ENCODE results near the gene TNK1.
"Not testable (repeated sequence)": the region's sequence is repeated elsewhere in the genome, so short reads cannot be mapped to it uniquely, and the experiment has no call there.

TNK1 gene

DNA sequence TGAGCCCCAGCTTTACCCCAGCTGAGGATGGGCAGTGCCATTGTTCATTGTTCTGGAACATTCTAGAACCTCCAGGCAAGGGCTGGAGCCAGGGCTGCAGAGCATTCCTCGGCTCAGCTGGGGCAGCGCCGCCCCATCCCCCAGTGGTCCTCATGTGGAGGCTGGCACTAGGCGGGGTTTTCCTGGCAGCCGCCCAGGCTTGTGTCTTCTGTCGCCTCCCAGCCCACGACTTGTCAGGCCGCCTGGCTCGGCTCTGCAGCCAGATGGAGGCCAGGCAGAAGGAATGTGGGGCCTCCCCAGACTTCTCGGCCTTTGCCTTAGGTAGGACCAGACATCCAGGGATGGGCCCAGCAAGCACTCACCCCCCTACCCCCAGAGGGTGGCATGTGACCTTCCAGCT, 25.8 kb upstream of the TNK1 start, which contains the start of gene TMEM95:
TSS of gene TMEM95 (plus strand) at position 104 of the 400 bp plus-strand sequence. CDS start at position 153, 49 bp downstream.
- FAIRE-seq, result no peak
- no peak for DNase-seq (ENCODE audit: low spot score)

DNA sequence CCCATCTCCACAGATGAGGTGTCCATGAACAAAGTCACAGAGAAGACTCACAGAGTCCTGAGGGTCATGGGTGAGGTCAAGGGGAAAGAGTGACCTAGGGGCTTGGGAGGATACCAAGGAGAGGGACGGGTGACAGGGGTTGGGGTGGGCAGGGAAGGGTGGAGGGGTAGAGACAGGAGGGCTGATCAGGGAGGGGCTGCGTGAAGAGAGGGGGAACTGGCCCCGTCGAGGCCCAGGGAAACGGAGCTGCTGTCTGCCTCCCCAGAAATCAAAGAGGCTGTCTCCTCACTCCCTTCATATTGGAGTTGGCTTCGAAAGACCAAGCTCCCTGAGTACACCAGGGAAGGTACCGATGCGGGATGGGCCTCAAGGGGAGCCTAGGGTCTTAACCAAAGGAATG, 25.3 kb upstream of the TNK1 start:
- DNase-seq (ENCODE audit: low spot score) (no peak), FAIRE-seq (no peak)

DNA sequence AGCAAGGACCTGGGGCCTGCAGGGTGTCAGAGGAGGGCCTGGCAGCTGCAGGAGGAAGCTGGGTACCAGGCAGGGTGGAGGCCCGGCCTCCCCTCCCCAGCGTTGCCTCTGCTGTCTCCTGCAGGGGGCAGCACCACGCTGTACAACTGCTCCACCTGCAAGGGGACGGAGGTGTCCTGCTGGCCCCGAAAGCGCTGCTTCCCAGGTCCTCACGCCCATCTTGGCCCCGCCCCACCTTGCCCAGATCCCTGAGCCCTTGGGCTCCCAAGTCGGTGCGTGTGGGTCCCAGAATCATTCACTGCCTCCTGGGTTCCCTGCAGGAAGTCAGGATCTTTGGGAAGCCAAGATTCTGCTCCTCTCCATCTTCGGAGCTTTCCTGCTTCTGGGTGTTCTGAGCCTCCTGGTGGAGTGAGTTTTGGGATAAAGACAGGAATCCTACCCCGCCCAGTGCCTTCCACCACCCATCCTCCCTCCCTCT, 24.8 kb upstream of the TNK1 start:
- peak; percentile 81 for FAIRE-seq

DNA sequence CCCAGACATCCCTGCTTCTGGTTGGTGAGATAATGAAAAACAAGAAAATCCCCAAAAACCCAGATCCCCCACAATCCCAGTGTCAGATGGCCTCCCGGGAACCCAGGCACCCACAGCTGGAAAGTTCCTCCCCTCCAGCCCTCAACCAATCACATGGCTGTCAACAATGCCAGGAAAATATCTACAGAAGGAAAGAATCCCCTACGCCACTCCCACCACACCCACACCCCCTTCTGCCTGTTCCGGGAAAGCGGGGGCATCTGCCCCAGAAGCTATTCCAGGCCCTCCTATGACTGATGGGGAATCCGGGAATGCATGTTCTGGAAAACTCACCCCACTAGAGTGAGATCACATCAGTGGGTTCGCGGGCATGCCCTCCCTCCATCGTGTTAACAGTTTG, 24.1 kb upstream of the TNK1 start:
- no peak for DNase-seq (ENCODE audit: low spot score)
- no peak for FAIRE-seq

More for the DNA sequence above, 24.8 kb upstream of the TNK1 start:
- peak; percentile 67 for DNase-seq (ENCODE audit: low spot score)

DNA sequence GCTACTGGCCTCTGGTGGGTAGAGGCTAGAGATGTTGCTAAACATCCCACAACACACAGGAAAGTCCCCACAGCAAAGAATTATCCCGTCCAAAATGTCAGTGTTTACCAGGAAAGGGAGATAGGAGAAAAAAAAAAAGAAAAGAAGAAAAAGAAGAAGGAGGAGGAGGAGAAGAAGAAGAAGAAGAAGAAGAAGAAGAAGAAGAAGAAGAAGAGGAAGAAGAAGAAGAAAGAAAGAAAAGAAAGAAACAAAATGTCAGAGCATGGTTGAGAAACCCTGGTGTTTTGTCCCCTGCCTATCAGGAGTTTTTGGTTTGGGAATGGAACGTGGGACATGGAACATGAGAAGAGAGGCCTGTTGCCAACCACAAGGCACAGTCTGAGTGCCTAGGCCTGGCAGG, 23.5 kb upstream of the TNK1 start:
- FAIRE-seq (no peak), DNase-seq (ENCODE audit: low spot score) (no peak)

DNA sequence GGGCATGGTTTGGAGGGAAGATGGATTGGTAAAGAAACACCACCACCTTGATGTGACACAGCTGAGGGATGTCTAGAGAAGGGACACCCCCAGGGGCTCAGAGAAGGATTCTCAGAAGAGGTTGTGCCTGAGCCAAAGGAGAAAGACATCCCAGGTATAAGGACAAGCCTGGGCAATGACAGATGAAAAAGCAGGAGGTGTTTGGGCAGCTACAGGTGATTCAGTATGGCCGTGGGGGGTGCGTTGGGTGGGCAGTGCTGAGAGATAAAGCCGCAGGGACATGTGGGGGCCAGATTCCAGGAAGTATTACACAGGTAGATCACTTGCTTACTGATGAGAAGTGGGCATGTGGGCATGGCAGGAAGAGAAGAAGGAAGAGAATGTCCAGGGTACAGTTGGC, 19.0 kb upstream of the TNK1 start:
- FAIRE-seq (no peak), DNase-seq (ENCODE audit: low spot score) (no peak)

DNA sequence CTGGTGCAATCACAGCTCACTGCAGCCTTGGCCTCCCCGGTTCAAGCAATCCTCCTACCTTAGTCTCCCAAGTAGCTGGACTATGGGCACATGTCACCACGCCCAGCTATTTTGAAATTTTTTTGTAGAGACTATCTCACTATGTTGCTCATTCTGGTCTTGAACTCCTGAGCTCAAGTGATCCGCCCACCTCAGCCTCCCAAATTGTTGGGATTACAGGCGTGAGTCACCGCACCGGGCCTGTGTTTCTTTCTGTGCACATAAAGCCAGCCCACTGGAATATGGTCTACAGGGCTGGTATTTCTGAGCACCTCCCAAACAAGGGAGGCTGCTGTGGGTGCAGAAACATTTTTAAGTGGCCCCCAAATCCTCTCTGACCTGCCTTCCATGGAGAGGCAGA, 17.6 kb upstream of the TNK1 start:
- DNase-seq (ENCODE audit: low spot score), result no peak

DNA sequence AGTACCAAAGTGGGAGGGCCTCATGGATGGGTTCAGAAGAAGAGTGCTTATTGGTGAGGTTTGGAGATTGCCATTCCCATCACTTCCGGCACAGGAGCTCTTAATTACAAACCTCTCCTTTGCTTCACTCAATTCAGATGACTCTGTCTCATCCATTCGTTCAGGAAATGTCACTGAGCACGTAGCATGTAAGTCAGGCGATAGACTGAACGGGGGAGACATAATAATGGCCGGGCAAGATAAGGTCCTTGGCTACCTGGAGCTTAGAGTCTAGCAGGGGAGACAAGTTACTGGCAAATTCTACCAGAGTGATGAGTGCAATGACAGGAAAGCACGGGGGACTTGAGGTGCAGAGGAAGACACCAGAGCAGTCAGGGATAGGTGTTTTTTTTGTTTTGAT, 14.9 kb upstream of the TNK1 start:
- FAIRE-seq; DNase-seq (ENCODE audit: low spot score): not testable (repeated sequence)

More for the DNA sequence above, 17.6 kb upstream of the TNK1 start:
- FAIRE-seq, result no peak

DNA sequence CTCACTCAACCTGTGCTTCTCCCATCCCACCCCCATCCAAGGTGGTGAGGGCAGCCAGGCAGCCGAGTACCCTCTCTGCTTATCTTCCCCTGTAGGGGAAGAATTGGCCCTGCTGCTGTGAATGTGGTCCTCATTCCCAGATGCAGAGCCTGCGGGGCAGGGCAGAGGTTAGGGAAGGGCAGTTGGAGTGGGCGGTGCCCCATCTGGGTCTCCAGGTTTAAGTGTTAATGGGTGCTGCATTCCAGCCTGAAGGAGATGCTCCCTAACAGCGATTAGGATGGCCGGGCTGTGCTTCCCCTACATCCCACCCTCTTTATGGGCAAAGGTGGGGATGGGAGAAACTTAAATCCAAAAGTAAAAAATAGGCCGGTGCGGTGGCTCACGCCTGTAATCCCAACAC, 13.8 kb upstream of the TNK1 start:
- DNase-seq (ENCODE audit: low spot score) (no peak), FAIRE-seq (no peak)

DNA sequence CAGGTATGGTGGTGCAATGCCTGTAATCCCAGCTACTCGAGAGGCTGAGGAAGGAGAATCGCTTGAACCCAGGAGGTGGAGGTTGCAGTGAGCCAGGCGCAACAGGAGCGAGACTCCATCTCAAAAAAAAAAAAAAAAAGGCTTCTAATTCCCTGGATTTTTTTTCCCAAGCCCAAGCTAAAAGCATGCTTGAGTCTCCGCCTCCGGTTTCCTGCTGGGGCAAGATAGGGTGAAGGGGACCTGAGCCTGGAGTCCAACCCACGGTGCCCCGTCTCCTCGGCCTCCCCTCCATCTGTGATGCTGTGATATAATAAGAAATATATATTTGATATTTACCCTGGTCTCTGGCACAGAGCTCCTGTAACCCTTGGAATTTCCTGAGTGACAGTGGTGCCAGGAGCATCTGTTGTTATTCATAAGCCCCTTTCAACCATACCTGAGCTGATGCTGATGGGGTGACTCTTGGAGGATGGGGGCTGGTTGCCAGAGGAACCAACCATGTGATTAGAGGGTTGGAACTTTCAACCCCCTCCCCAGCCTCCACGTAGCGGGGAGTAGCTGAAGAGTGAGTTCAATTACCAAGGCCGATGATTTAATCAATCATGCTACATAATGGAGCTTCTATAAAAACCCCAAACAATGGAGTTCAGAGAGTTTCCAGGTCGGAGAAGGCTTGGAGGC, 12.8 kb upstream of the TNK1 start:
- no peak for FAIRE-seq
- DNase-seq (ENCODE audit: low spot score), result no peak

DNA sequence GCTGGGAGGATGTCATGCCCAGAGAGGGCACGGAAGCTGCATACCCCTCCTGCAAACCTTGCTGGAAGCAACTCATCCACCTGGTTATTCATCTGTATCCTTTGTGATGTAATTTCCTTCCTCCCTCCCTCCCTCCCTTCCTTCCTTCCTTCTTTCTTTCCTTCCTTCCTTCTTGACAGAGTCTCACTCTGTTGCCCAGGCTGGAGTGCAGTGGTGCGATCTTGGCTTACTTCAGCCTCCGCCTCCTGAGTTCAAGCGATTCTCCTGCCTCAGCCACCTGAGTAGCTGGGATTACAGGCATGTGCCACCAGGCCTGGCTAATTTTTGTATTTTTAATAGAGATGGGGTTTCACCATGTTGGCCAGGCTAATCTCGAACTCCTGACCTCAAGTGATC, 12.3 kb upstream of the TNK1 start:
- DNase-seq (ENCODE audit: low spot score); FAIRE-seq: not testable (repeated sequence)

DNA sequence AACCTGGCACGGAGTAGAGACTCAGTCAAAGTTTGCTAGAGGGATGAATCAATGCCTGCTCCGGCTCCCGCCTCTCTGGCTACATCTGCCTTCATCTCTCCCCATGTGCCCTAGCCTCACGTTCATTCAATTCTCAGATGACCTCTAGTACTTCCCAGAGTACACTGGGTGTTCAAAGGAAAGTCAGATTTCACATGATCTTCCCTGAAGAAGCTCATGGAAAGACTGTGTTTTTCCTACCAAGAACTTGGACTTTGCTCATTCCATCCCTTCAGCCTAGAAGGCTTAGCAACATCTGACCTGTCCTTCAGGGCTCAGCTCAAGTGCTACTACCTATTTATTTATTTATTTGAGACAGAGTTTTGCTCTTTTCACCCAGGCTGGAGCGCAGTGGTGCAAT, 11.1 kb upstream of the TNK1 start:
- DNase-seq (ENCODE audit: low spot score), result no peak
- no peak for FAIRE-seq

DNA sequence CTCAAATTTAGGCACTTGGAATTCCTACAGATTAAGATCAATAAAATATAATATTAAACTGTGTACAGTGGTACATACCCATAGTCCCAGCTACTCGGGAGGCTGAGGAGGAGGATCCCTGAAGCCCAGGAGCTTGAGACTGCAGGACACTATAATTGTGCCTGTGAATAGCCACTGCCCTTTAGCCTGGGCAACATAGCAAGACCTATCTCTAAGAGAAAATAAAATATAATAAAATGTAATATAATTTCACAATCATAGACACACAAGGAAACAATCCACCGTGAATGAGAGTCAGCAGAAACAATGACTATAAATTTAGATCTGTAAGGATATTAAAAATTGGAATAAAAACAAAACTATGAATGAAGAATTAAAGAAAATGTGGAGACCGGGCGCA, 10.0 kb upstream of the TNK1 start:
- DNase-seq (ENCODE audit: low spot score), result no peak
- FAIRE-seq, result no peak

DNA sequence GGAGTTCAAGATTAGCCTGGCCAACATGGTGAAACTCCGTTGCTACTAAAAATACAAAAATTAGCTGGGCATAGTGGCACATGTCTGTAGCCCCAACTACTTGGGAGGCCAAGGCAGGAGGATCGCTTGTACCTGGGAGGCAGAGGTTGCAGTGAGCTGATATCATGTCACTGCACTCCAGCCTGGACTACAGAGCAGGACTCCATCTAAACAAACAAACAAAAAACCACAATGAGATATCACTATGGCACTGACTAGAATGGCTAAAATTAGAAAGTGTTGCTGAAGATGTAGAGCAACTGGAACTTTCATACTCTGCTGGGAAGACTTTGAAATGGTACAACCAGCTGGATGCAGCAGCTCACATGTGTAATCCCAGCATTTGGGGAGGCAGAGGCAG, 6.5 kb upstream of the TNK1 start:
- DNase-seq (ENCODE audit: low spot score), result no peak
- no peak for FAIRE-seq

DNA sequence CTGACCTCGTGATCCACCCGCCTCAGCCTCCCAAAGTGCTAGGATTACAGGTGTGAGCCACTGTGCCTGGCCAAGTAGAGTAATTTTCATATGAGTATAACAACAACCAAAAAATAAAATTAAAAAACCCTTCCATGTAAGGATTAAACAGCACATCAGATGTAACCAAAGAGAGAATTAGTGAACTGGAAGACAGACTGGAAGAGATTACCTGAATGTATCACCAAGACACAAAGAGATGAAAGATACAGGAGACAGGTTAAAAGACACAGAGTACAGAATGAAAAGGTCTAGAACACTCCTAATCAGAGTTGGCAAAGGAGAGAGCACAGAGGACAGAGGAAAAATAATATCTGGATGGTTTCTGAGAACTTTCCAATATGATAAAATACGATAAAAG, 1.8 kb upstream of the TNK1 start:
- FAIRE-seq, result no peak
- no peak for DNase-seq (ENCODE audit: low spot score)

DNA sequence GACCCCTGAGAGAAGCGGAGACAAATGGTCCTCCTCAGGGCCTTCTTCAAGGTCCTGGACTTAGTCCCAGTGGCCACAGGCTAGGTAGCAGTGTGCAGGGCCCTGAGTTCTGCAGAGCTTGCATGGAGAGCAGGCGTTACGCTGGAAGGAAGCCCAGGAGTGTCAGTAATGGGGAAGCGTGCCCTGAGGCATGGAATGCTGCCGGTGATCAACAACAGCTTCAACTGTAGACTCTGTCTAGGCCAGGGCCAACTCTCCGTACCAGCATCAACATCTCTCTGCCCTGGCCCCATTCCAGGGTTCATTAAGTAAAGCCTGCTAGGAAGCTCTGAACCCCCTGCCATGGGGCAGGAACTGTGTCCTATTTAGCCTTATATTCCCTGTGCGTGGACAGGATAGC, 568 bp upstream of the TNK1 start:
- no peak for DNase-seq (ENCODE audit: low spot score)
- no peak for FAIRE-seq

DNA sequence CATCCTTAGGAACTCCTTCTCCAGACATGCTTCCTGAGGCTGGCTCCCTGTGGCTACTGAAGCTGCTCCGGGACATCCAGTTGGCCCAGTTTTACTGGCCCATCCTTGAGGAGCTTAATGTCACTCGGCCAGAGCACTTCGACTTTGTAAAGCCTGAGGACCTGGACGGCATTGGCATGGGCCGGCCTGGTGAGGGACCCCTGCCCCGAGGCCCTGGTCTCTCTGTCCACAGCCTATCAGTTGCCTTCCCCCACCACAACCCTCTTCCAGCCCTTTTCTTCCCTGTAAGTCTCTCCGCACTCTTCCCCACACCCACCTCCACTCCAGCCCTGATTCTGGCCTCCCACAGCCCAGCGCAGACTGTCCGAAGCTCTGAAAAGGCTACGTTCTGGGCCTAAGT, 2.0 kb downstream of the TNK1 start:
- DNase-seq (ENCODE audit: low spot score) (no peak), FAIRE-seq (no peak)

DNA sequence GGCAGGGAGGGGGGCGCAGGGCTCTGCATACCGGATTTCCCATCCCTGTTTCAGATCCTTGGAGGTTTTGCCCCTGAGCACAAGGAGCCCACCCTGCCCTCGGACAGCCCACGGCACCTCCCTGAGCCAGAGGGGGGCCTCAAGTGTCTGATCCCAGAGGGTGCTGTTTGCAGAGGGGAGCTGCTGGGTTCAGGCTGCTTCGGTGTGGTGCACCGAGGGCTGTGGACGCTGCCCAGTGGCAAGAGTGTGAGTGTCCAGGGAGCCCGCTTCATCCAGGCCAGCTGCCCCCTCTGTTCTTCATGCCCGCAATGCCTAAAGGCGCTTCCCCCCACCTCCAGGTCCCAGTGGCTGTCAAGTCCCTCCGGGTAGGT, 2.5 kb downstream of the TNK1 start:
- FAIRE-seq, result no peak

DNA sequence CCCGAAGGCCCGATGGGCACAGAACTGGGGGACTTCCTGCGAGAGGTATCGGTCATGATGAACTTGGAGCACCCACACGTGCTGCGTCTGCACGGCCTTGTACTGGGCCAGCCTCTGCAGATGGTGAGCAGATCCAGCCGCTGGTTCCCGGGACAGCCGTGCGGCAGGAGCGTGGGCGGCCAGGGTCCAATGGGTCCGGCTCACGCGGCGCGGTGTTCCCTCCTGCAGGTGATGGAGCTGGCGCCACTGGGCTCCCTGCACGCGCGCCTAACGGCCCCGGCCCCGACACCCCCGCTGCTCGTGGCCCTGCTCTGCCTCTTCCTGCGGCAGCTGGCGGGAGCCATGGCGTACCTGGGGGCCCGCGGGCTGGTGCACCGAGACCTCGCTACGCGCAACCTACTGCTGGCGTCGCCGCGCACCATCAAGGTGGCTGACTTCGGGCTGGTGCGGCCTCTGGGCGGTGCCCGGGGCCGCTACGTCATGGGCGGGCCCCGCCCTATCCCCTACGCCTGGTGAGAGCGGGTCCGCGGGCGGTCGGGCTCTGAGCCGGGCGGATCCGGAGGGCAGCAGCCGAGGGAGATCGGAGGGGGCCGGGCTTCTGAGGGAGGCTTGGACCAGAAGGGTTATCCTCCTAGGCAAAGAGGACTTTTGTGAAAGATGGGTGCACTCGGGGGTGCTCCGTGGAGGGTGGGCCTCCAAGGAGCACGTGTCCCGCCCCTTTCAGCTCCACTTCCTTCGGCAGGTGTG, 3.0 kb downstream of the TNK1 start:
- FAIRE-seq (no peak), DNase-seq (ENCODE audit: low spot score) (no peak)

More for the DNA sequence above, 2.5 kb downstream of the TNK1 start:
- no peak for DNase-seq (ENCODE audit: low spot score)

DNA sequence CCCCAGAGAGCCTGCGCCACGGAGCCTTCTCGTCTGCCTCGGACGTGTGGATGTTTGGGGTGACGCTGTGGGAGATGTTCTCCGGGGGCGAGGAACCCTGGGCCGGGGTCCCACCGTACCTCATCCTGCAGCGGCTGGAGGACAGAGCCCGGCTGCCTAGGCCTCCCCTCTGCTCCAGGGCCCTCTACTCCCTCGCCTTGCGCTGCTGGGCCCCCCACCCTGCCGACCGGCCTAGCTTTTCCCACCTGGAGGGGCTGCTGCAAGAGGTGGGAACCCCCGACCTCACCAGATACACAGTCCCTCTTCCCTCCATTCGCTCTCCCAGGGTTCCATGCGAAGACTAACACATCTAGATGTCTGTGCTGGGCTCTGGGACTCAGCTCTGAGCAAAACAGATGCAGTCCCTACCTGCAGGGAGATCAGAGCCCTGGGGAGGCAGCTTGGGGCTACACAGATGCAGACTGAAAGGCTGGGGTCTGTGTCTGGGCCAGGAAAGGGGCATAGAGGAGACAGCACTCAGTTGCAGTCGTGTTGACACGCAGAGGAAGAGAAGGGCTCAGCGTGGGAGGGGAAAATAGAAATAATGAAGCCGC, 3.7 kb downstream of the TNK1 start:
- FAIRE-seq, result no peak
- no peak for DNase-seq (ENCODE audit: low spot score)

DNA sequence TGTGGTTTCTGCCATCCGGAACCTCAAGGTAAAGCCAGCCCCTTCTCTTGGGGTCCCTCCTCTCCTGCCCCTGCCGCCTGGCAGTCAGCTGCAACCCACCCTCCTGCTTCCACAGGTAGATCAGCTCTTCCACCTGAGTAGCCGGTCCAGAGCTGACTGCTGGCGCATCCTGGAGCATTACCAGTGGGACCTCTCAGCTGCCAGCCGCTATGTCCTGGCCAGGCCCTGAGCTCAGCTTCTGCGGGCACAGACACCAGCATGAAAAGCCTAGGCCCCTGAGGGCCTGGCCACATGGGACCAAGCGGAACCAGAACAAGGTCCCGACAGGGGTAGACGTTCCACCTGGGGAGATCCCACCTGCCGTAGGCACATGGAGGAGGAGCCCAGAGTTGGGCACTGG, 8.0 kb downstream of the TNK1 start:
- FAIRE-seq (no peak), DNase-seq (ENCODE audit: low spot score) (no peak)
